Adrenal gland (tissue), 12 donors: ENCODE measurements around the gene CYP3A7. TPM values are rescaled to one million over a fixed set of nuclear protein-coding genes. Genes with fewer than 3 reads are reported as not detected.

Experiments used
- DNase-seq, 7 donors: peaks; one replicate each; pipeline ENCODE4 v3.0.0-alpha.2; 2019 to 2020
- H3K27ac ChIP-seq, 5 donors: fragments of 200-600 bp; sonication (generic) in 4 of 5; 1 replicate in 3 of 5; 2 replicates in 2 of 5; pipeline versions ENCODE4 v1.5.1 to v1.8.0; 2016 to 2020; ENCODE audit warnings: mild to moderate bottlenecking in 1 of 5
- H3K27me3 ChIP-seq: fragments of 200-600 bp; 2 replicates; pipeline ENCODE4 v1.8.0; 2021
- H3K36me3 ChIP-seq, 2 donors: fragments of 200-600 bp; replicated peaks in 1 of 2; 1 replicate in 1 of 2; 2 replicates in 1 of 2; pipeline versions ENCODE4 v1.5.1 to v1.8.0; 2018 to 2022
- H3K4me1 ChIP-seq, 2 donors: fragments of 200-600 bp; replicated peaks in 1 of 2; 1 replicate in 1 of 2; 2 replicates in 1 of 2; pipeline versions ENCODE4 v1.5.1 to v1.8.0; 2018 to 2021
- H3K4me3 ChIP-seq, 4 donors: fragments of 200-600 bp; sonication (generic) in 3 of 4; one replicate each; pipeline ENCODE4 v1.5.1; 2016 to 2018
- H3K9me3 ChIP-seq, 3 donors: fragments of 200-600 bp; sonication (generic) in 1 of 3; replicated peaks in 1 of 3; 1 replicate in 2 of 3; 2 replicates in 1 of 3; pipeline versions ENCODE4 v1.5.1 to v1.8.0; 2016 to 2021
- CTCF ChIP-seq, 6 experiments: fragments of 450-650 bp in 4 of 6; fragments of 200-600 bp in 2 of 6; sonication (generic) in 1 of 6; IDR thresholded peaks; 1 replicate in 5 of 6; 2 replicates in 1 of 6; pipeline versions ENCODE4 v1.5.1 to v1.8.0; 2016 to 2021; ENCODE audit warnings: antibody characterized with exemption in 6 of 6, mild to moderate bottlenecking in 2 of 6, moderate library complexity in 1 of 6
- POLR2A ChIP-seq, 2 donors: fragments of 450-650 bp; IDR thresholded peaks; one replicate each; pipeline ENCODE4 v1.6.1; 2017; ENCODE audit warnings: antibody characterized with exemption in 2 of 2, mild to moderate bottlenecking in 2 of 2, moderate library complexity in 1 of 2
- WGBS, 4 donors: extraction: QIAGEN DNeasy Blood & Tissue Kit in 2 of 4; methylation state at CpG; one replicate each; pipeline versions ENCODE4 v1.1.5 to v1.1.7; 2013 to 2017; 5-methylcytosine and 5-hydroxymethylcytosine counted together
- intact Hi-C, 2 donors: fragments of 100-400 bp; cut with DNase I; formaldehyde crosslinking; loops; one replicate each; pipeline versions ENCODE4 v1.14.1 to v1.15.0; 2022 to 2023
- polyA plus RNA-seq, 3 donors: library from polyadenylated mRNA; stranded (reverse); fragments of 200-250 nt in 2 of 3; fragments of 350-450 nt in 1 of 3; fragmentation: Illumina TruSeq in 1 of 3; extraction: RNeasy Lipid Tissue Mini Kit (QIAGEN cat#74804) in 1 of 3; gene quantifications; one replicate each; pipeline ENCODE4 v1.2.3, GENCODE V29; 2013 to 2014
- total RNA-seq, 9 donors: library from RNA; depleted of rRNA in 4 of 9; stranded (reverse); fragments of >200 nt in 4 of 9; fragments of 120-200 nt in 1 of 9; fragmentation: NEBNext Ultra II Directional in 1 of 9; extraction: Animal tissue kit (Norgen Biotek cat#: 25700) in 1 of 9; gene quantifications; one replicate each; pipeline versions ENCODE4 v1.1.0 to v1.2.4, GENCODE V29; 2013 to 2023
- donor health status: healthy with polysubstance abuse.
- donor health status: Bipolar disorder and iron deficiency.
- donor health status: DM: yes; HTN: yes; CAD: no.
- donor health status: DM: no; HTN: no; CAD: no.
- donor health status: DM: no; HTN: no; CAD: no.
- donor health status: DM: yes; HTN: yes; CAD: no.

CYP3A7 gene
- total and polyA plus RNA-seq, 12 donors: 0.09 to 3.0 (median 0.65) TPM; not detected in 3

- Histone ChIP-seq H3K27ac (no peak overlapping the region), H3K4me3 (no peak overlapping the region), H3K9me3 (no peaks in the 10 kb centered on the region), H3K4me1 (no peaks in the 10 kb centered on the region), H3K36me3 (no peaks in the 10 kb centered on the region), H3K27me3 (no peaks in the 10 kb centered on the region)
- WGBS, 4 donors: 72 to 79% (median 77%) methylated on average over 5 of the region's 5 CpGs
- no peak for TF ChIP-seq CTCF (IDR thresholded peaks at IDR 0.05)
- TF ChIP-seq POLR2A (IDR thresholded peaks at IDR 0.05): no peak
- intact Hi-C loops: no loop called here
- no peak for DNase-seq
These were observed 14.0 kb downstream of the CYP3A7 start for GRCh38 chr7:99720800-99721595.

GRCh38 chr7:99719996-99720769 lies 14.8 kb downstream of the CYP3A7 start:
- H3K36me3 ChIP-seq: no peaks in the 10 kb centered on the region
- no peaks in the 10 kb centered on the region for H3K27me3 ChIP-seq
- intact Hi-C loops: no loop called here
- no peak overlapping the region for H3K27ac ChIP-seq
- WGBS, 4 donors: 62 to 76% (median 69%) methylated on average over 4 of the region's 4 CpGs
- TF ChIP-seq POLR2A (IDR thresholded peaks at IDR 0.05) (no peak), CTCF (IDR thresholded peaks at IDR 0.05) (no peak)
- H3K4me1 ChIP-seq: no peaks in the 10 kb centered on the region
- no peak for DNase-seq
- H3K9me3 ChIP-seq: no peaks in the 10 kb centered on the region
- no peak overlapping the region for H3K4me3 ChIP-seq

GRCh38 chr7:99713995-99714570 lies 20.9 kb downstream of the CYP3A7 start:
- Histone ChIP-seq H3K4me3 (no peak overlapping the region), H3K9me3 (no peaks in the 10 kb centered on the region), H3K4me1 (no peaks in the 10 kb centered on the region), H3K27ac (no peak overlapping the region), H3K36me3 (no peaks in the 10 kb centered on the region), H3K27me3 (no peaks in the 10 kb centered on the region)
- 79 to 91% (median 81%) methylated on average over 3 of the region's 3 CpGs for WGBS, 4 donors
- DNase-seq: no peak
- no peak for TF ChIP-seq CTCF (IDR thresholded peaks at IDR 0.05)
- no peak for TF ChIP-seq POLR2A (IDR thresholded peaks at IDR 0.05)
- intact Hi-C loops: no loop called here

GRCh38 chr7:99709838-99710578 lies 25.0 kb downstream of the CYP3A7 start:
- WGBS, 4 donors: 46 to 94% (median 77%) methylated on average over 2 of the region's 2 CpGs
- no peaks in the 10 kb centered on the region for H3K36me3 ChIP-seq
- TF ChIP-seq CTCF (IDR thresholded peaks at IDR 0.05) (no peak), POLR2A (IDR thresholded peaks at IDR 0.05) (no peak)

More at GRCh38 chr7:99709838-99710578, 25.0 kb downstream of the CYP3A7 start:
- intact Hi-C loops: no loop called here
- no peak overlapping the region for H3K27ac ChIP-seq
- H3K9me3 ChIP-seq: peaks cover 0 to 9% (median 7%) of the 10 kb centered on the region in 3 donors
- no peaks in the 10 kb centered on the region for H3K4me1 ChIP-seq
- DNase-seq: no peak
- H3K4me3 ChIP-seq: no peak overlapping the region
- no peaks in the 10 kb centered on the region for H3K27me3 ChIP-seq
